MV-4-11 (cell line): ENCODE results near the gene PCBP4.
"Not testable (repeated sequence)": the region's sequence is repeated elsewhere in the genome, so short reads cannot be mapped to it uniquely, and the experiment has no call there.

ENCODE experiments used
- DNase-seq: peaks from one replicate; lab custom pipeline; 2025; lab: John Stamatoyannopoulos, UW

Gene PCBP4

GRCh38 chr3:51994530-51994929, 27.3 kb upstream of the PCBP4 start:
- DNase-seq = no peak

GRCh38 chr3:51993657-51994056, 26.4 kb upstream of the PCBP4 start:
- DNase-seq = not testable (repeated sequence)

- DNase-seq = peak; percentile 16
Observed at GRCh38 chr3:51992017-51992682, 24.9 kb upstream of the PCBP4 start.

GRCh38 chr3:51990501-51990971, 23.3 kb upstream of the PCBP4 start:
- DNase-seq = not testable (repeated sequence)

GRCh38 chr3:51988286-51989146, 21.3 kb upstream of the PCBP4 start:
- DNase-seq = no peak

GRCh38 chr3:51987568-51987967, 20.3 kb upstream of the PCBP4 start:
- DNase-seq = no peak

GRCh38 chr3:51986010-51986947, 19.0 kb upstream of the PCBP4 start:
- no peak for DNase-seq

- no peak for DNase-seq
Observed at GRCh38 chr3:51985063-51985462, 17.8 kb upstream of the PCBP4 start.

- DNase-seq = no peak
Observed at GRCh38 chr3:51984269-51984647, 17.0 kb upstream of the PCBP4 start.

- peak; percentile 22 for DNase-seq
Observed at GRCh38 chr3:51983578-51984268, 16.5 kb upstream of the PCBP4 start.

- peak; percentile 82 for DNase-seq
Observed at GRCh38 chr3:51982838-51983577, 15.8 kb upstream of the PCBP4 start, which contains the start of gene ACY1. Gene ACY1 (plus strand): TSS chr3:51983535. CDS start chr3:51984065, 530 bp downstream.

GRCh38 chr3:51982352-51982837, 15.1 kb upstream of the PCBP4 start:
- peak; percentile 62 for DNase-seq

- DNase-seq = no peak
Observed at GRCh38 chr3:51980253-51980652, 13.0 kb upstream of the PCBP4 start.

- DNase-seq = no peak
Observed at GRCh38 chr3:51978143-51978502, 10.9 kb upstream of the PCBP4 start.

GRCh38 chr3:51977446-51978142, 10.3 kb upstream of the PCBP4 start:
- DNase-seq = no peak

GRCh38 chr3:51975852-51976549, 8.7 kb upstream of the PCBP4 start:
- peak; percentile 59 for DNase-seq

- peak; percentile 50 for DNase-seq
Observed at GRCh38 chr3:51974963-51975851, 8.0 kb upstream of the PCBP4 start, which contains the start of gene ABHD14A. Gene ABHD14A (plus strand): TSS chr3:51975064. CDS start chr3:51975136, 72 bp downstream.
